LNCaP clone FGC (cell line): ENCODE data around the gene EDA.

ENCODE experiments used
- DNase-seq: peaks from one replicate; pipeline ENCODE4 v3.0.0-alpha.2; 2011; ENCODE audit warnings: low read depth
- H3K4me3 ChIP-seq: 2 replicates; pipeline ENCODE4 v1.5.1; 2011; ENCODE audit warnings: mild to moderate bottlenecking, low read depth, low read length, control low read depth
- TF ChIP-seq, protein P1 (sequence below): IDR thresholded peaks from 2 replicates; pipeline ENCODE4 v1.5.1; 2012; ENCODE audit warnings: mild to moderate bottlenecking; ENCODE audit not compliant: control insufficient read depth, insufficient read depth; ENCODE audit errors: extremely low read depth

The EDA gene

DNA sequence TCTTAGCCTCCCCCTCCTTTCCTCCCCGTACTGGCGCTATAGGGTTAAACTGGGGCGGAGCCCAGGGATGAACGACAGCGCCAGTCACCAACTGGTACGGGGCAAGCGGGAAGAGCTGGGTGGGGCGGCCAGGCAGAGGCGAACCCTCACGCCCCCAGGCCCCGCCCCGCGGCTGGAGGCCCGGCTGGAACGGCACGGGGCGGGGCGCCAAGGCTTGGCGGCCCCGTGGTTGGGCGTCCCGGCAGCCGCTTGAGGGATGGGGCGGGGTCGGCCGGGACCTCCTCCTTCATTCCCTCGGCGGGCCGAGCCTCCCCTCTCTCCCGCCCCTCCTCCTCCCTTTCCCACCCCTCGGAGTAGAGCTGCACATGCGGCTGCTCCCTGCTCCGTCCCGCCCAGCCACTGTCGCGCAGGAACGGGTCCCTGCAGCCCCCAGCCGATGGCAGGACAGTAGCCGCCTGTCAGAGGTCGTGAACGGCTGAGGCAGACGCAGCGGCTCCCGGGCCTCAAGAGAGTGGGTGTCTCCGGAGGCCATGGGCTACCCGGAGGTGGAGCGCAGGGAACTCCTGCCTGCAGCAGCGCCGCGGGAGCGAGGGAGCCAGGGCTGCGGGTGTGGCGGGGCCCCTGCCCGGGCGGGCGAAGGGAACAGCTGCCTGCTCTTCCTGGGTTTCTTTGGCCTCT lies at the start of gene EDA:
Gene EDA, plus strand, starts transcription at position 335 of the 678 bp plus-strand sequence.
- TF ChIP-seq, protein P1, sequence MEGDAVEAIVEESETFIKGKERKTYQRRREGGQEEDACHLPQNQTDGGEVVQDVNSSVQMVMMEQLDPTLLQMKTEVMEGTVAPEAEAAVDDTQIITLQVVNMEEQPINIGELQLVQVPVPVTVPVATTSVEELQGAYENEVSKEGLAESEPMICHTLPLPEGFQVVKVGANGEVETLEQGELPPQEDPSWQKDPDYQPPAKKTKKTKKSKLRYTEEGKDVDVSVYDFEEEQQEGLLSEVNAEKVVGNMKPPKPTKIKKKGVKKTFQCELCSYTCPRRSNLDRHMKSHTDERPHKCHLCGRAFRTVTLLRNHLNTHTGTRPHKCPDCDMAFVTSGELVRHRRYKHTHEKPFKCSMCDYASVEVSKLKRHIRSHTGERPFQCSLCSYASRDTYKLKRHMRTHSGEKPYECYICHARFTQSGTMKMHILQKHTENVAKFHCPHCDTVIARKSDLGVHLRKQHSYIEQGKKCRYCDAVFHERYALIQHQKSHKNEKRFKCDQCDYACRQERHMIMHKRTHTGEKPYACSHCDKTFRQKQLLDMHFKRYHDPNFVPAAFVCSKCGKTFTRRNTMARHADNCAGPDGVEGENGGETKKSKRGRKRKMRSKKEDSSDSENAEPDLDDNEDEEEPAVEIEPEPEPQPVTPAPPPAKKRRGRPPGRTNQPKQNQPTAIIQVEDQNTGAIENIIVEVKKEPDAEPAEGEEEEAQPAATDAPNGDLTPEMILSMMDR: no peak
- H3K4me3 ChIP-seq: peak within 1 kb of the TSS; percentile 69
- peak; percentile 56 for DNase-seq

DNA sequence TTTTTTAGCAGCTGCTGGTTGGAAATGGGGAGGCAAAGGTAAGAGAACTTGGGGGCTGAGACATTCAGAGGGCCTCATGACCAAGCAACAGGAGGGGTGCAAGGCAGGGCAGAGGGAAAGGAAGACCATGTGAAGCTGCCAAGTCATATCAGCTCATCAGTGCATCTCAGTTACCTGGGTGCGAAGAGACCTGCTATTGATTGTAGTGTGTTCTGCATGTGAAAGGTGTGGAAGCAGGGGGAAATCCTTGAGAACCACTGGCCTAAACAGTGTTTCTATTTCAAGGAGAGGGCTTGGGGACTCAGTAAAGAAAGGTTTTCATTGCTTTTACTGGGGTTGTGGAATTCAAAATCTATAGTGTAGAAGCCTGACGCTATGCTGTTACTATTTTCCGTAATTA lies 47.1 kb upstream of the EDA start:
- TF ChIP-seq, protein P1: no peak
- no peak overlapping the region for H3K4me3 ChIP-seq
- DNase-seq: no peak

DNA sequence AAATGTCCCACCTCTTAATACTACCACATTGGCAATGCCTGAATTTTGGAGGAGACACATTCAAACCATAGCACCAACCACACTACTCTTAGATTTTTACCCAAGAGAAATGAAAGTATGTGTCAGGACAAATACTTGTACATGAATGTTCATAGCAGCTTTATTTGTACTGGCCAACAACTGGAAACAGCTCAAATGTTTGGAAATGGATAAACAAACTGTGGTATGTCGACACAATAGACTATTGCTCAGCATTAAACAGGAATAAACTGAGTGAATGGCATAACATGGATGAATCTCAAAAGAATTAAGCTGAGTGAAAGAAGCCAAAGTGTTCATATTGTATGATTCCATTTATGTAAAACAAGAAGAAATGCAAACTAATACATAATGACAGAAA lies 18.5 kb upstream of the EDA start:
- H3K4me3 ChIP-seq: no peak overlapping the region
- TF ChIP-seq, protein P1: no peak
- DNase-seq: no peak

DNA sequence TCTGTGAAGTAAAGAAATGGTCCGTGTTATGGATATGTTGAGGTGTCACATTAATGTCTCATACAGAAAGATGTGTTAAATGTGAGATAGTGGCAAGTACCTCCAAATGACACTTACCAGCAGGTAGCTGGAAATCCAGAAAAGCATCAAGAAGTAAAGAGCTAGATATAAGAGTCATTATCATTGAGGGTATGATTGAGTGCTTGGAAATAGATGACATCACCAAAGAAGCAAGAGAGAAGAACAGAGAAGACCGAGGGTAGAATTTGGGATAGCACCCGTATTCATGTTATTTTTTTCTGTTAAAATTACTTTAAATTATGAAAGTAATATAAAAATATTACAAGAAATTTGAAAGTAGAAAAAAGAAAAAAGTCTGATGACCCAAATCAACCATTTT lies 15.7 kb upstream of the EDA start:
- DNase-seq: no peak
- TF ChIP-seq, protein P1: no peak

DNA sequence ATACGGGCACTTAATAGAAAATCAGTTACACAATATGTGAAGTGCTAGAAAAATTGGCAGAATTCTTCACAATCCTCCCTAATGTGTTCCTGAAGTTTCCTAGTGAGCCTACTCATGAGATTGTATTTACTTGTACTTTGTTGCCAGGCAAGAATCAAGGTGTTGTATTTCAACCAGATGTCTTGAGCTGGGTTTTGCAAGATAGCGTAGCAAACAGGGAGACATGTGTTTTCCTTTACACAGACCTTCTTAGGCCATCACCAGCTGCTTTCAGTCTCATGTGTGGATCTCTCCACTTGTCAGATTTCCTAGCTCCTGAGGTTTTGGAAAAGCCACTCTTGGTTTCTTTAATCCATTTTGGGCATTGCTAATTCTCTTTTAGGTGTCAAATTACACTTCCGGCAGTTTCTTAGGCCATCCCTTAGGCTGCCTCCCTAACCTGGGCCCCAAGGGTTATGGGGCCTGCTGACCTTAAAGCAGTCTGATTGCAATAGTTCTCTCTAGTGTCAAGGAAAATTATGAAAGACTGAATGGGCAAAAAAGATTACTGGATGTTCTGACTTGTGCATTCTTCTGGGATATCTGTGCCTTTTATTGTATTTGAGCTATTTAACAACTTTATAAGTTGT lies 12.2 kb upstream of the EDA start:
- DNase-seq: no peak
- H3K4me3 ChIP-seq: no peak overlapping the region
- TF ChIP-seq, protein P1: no peak

More for the DNA sequence above, 15.7 kb upstream of the EDA start:
- H3K4me3 ChIP-seq: no peak overlapping the region

DNA sequence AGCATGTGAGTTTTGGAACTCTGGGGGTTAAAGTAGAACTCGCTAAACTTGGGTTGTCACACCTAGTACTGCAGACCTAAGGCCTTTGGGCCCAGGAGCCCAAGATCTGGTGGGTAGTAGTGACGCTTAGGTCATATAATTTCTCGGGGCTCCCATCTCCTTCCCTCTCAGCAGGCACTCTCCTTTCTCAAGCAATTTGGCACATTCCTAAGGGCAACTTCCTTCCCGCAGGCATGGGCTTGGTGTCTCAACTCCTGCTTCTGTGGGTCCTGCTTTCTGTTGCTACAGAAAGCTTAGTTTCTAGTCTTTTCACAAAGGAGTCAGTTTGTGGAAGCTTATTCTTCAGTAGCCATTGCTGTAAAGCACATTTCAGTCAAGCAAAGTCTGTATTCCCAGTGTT lies 10.4 kb upstream of the EDA start:
- no peak for DNase-seq
- H3K4me3 ChIP-seq: no peak overlapping the region
- TF ChIP-seq, protein P1: no peak
